HEK293T (cell line): ENCODE results near the gene RRP1.
A peak's percentile ranks its signal among the peaks of the same experiment; 100 is the strongest.

Experiments
- CTCF ChIA-PET: fragments of 350-600 bp; formaldehyde crosslinking; extraction: SDS; loops from one replicate; lab custom pipeline; 2021; ENCODE audit warnings: antibody characterized with exemption, inconsistent platforms; lab: Yijun Ruan, JAX
- POLR2A ChIA-PET: fragments of 350-600 bp; formaldehyde crosslinking; extraction: SDS; loops from one replicate; lab custom pipeline; 2020; ENCODE audit warnings: antibody characterized with exemption, inconsistent platforms; lab: Yijun Ruan, JAX
- DNase-seq: peaks from one replicate; pipeline ENCODE4 v3.0.0; 2012; ENCODE audit warnings: mixed read lengths; ENCODE audit errors: extremely low spot score
- ARNT ChIP-seq: fragments of 450-650 bp; IDR thresholded peaks from 2 replicates; pipeline ENCODE4 v1.6.1; 2017; ENCODE audit warnings: mild to moderate bottlenecking
- BHLHE40 ChIP-seq: fragments of 450-650 bp; IDR thresholded peaks from 2 replicates; pipeline ENCODE4 v1.6.1; 2016; ENCODE audit warnings: mild to moderate bottlenecking, moderate library complexity, borderline replicate concordance
- CTBP1 ChIP-seq: fragments of 450-650 bp; IDR thresholded peaks from 2 replicates; pipeline ENCODE4 v1.6.1; 2016; ENCODE audit warnings: borderline replicate concordance
- ELF4 ChIP-seq: fragments of 450-650 bp; IDR thresholded peaks from 2 replicates; pipeline ENCODE4 v1.6.1; 2017; ENCODE audit warnings: antibody characterized with exemption
- FOXA1 ChIP-seq: fragments of 450-650 bp; IDR thresholded peaks from 2 replicates; pipeline ENCODE4 v1.6.1; 2016; ENCODE audit warnings: mild to moderate bottlenecking
- FOXK2 ChIP-seq: fragments of 450-650 bp; IDR thresholded peaks from 2 replicates; pipeline ENCODE4 v1.6.1; 2016; ENCODE audit warnings: mild to moderate bottlenecking
- FOXM1 ChIP-seq: fragments of 450-650 bp; IDR thresholded peaks from 2 replicates; pipeline ENCODE4 v1.6.1; 2017; ENCODE audit warnings: mild to moderate bottlenecking, borderline replicate concordance
- HDGF ChIP-seq: fragments of 450-650 bp; IDR thresholded peaks from 2 replicates; pipeline ENCODE4 v1.6.1; 2017; ENCODE audit warnings: antibody characterized with exemption, borderline replicate concordance
- L3MBTL2 ChIP-seq: fragments of 450-650 bp; conservative IDR thresholded peaks from 2 replicates; pipeline ENCODE4 v1.6.1; 2016; ENCODE audit warnings: mild to moderate bottlenecking
- LEF1 ChIP-seq: fragments of 450-650 bp; IDR thresholded peaks from 2 replicates; pipeline ENCODE4 v1.6.1; 2017; ENCODE audit warnings: mild to moderate bottlenecking, borderline replicate concordance
- NFRKB ChIP-seq: fragments of 450-650 bp; IDR thresholded peaks from 2 replicates; pipeline ENCODE4 v1.6.1; 2016; ENCODE audit warnings: mild to moderate bottlenecking, moderate library complexity
- PKNOX1 ChIP-seq: fragments of 450-650 bp; IDR thresholded peaks from 2 replicates; pipeline ENCODE4 v1.6.1; 2016
- SP1 ChIP-seq: fragments of 450-650 bp; IDR thresholded peaks from 2 replicates; pipeline ENCODE4 v1.6.1; 2017
- SUZ12 ChIP-seq: fragments of 450-650 bp; IDR thresholded peaks from 2 replicates; pipeline ENCODE4 v1.6.1; 2016; ENCODE audit warnings: mild to moderate bottlenecking
- TARDBP ChIP-seq: fragments of 450-650 bp; IDR thresholded peaks from 2 replicates; pipeline ENCODE4 v1.6.1; 2016
- ZNF384 ChIP-seq: fragments of 450-650 bp; IDR thresholded peaks from 2 replicates; pipeline ENCODE4 v1.6.1; 2016

Gene RRP1

GRCh38 chr21:43789276-43790009 lies at the start of gene RRP1:
TSS of gene RRP1 (plus strand) at chr21:43789577. CDS start at chr21:43789630, 53 bp downstream.
- ChIA-PET CTCF (interaction anchor here (0.6 to 2.8 kb wide), 6 partner anchors 18 to 280 kb away, joined by 3 to 12 read pairs (median 3); no protein-coding TSS in a partner anchor), POLR2A (interaction anchor here (0.8 to 2.2 kb wide), 12 partner anchors 9 to 192 kb away, joined by 3 to 14 read pairs (median 3); no protein-coding TSS in a partner anchor)
- peak; percentile 100 for DNase-seq
- TF ChIP-seq ZNF384 = no peak
- no peak for TF ChIP-seq BHLHE40
- no peak for TF ChIP-seq PKNOX1
- TF ChIP-seq HDGF = no peak
- no peak for TF ChIP-seq FOXK2
- TF ChIP-seq FOXM1 = no peak
- no peak for TF ChIP-seq CTBP1
- peak; percentile 68 for TF ChIP-seq L3MBTL2
- TF ChIP-seq TARDBP = no peak
- no peak for TF ChIP-seq SP1
- peak; percentile 88 for TF ChIP-seq ARNT
- TF ChIP-seq ELF4 = no peak
- no peak for TF ChIP-seq SUZ12
- peak; percentile 78; the same call in 1 of the 2 replicates for TF ChIP-seq LEF1
- no peak for TF ChIP-seq NFRKB
- no peak for TF ChIP-seq FOXA1

GRCh38 chr21:43739621-43740435 lies 49.5 kb upstream of the RRP1 start:
- POLR2A ChIA-PET = interaction anchor here (1.2 kb wide), 1 partner anchor 11 kb away, joined by 6 read pairs; no protein-coding TSS in a partner anchor
- CTCF ChIA-PET = no interaction called here
- no peak for TF ChIP-seq FOXK2
- no peak for TF ChIP-seq ARNT
- TF ChIP-seq HDGF = no peak
- TF ChIP-seq ELF4 = no peak
- TF ChIP-seq SP1 = no peak
- no peak for TF ChIP-seq NFRKB
- no peak for TF ChIP-seq BHLHE40
- TF ChIP-seq TARDBP = no peak
- TF ChIP-seq PKNOX1 = no peak
- TF ChIP-seq SUZ12 = no peak
- DNase-seq = no peak

- no peak for DNase-seq
- no peak for TF ChIP-seq FOXM1
- TF ChIP-seq ARNT = no peak
- no peak for TF ChIP-seq LEF1
- TF ChIP-seq ELF4 = no peak
- POLR2A ChIA-PET = interaction anchor here (1.2 kb wide), 1 partner anchor 12 kb away, joined by 6 read pairs; no protein-coding TSS in a partner anchor
- CTCF ChIA-PET = no interaction called here
These were observed 48.8 kb upstream of the RRP1 start for GRCh38 chr21:43740497-43741156.

GRCh38 chr21:43741423-43742096 lies 47.8 kb upstream of the RRP1 start:
- TF ChIP-seq FOXA1 = no peak
- TF ChIP-seq ZNF384 = no peak
- no peak for TF ChIP-seq ELF4
- no peak for TF ChIP-seq FOXM1
- TF ChIP-seq CTBP1 = no peak
- TF ChIP-seq NFRKB = no peak
- TF ChIP-seq ARNT = no peak
- TF ChIP-seq SUZ12 = no peak
- TF ChIP-seq FOXK2 = no peak
- TF ChIP-seq PKNOX1 = no peak
- no peak for TF ChIP-seq TARDBP
- no peak for TF ChIP-seq HDGF
- no peak for TF ChIP-seq L3MBTL2
- TF ChIP-seq SP1 = no peak
- TF ChIP-seq LEF1 = no peak
- no peak for TF ChIP-seq BHLHE40
- POLR2A ChIA-PET = interaction anchor here (1.2 kb wide), 1 partner anchor 13 kb away, joined by 6 read pairs; no protein-coding TSS in a partner anchor
- DNase-seq = no peak
- CTCF ChIA-PET = no interaction called here

- CTCF ChIA-PET = no interaction called here
- POLR2A ChIA-PET = no interaction called here
- no peak for TF ChIP-seq L3MBTL2
- TF ChIP-seq SUZ12 = no peak
- TF ChIP-seq ARNT = no peak
- no peak for TF ChIP-seq LEF1
- no peak for TF ChIP-seq NFRKB
- no peak for TF ChIP-seq SP1
- TF ChIP-seq FOXA1 = no peak
- DNase-seq = no peak
These were observed 45.4 kb upstream of the RRP1 start for GRCh38 chr21:43743947-43744346.
